IMR-90 (cell line): ENCODE data around the gene OSBPL3.

Source experiments
- CEBPB ChIP-seq: IDR thresholded peaks from 2 replicates; pipeline ENCODE4 v1.6.1; 2012; ENCODE audit warnings: low read depth, low read length, improper control_type of control experiment
- POLR2A ChIP-seq: IDR thresholded peaks from 2 replicates; pipeline ENCODE4 v1.6.1; 2012; ENCODE audit warnings: mild to moderate bottlenecking, low read depth, low read length
- RAD21 ChIP-seq: IDR thresholded peaks from 2 replicates; pipeline ENCODE4 v1.6.1; 2012; ENCODE audit warnings: low read length, improper control_type of control experiment
- RCOR1 ChIP-seq: IDR thresholded peaks from 2 replicates; pipeline ENCODE4 v1.6.1; 2012; ENCODE audit warnings: mild to moderate bottlenecking, low read length, improper control_type of control experiment; ENCODE audit not compliant: insufficient replicate concordance
- RFX5 ChIP-seq: IDR thresholded peaks from 2 replicates; pipeline ENCODE4 v1.8.0; 2012; ENCODE audit warnings: low read depth, mild to moderate bottlenecking, low read length, moderate library complexity
- SMC3 ChIP-seq: fragments of 150-350 bp; IDR thresholded peaks from 2 replicates; pipeline ENCODE4 v1.6.1; 2016; ENCODE audit warnings: low read depth, mild to moderate bottlenecking, antibody characterized with exemption, low read length, moderate library complexity
- TF ChIP-seq, protein P1 (sequence below): conservative IDR thresholded peaks from 2 replicates; pipeline ENCODE4 v1.5.1; 2012; ENCODE audit warnings: mild to moderate bottlenecking, low read depth, low read length, improper control_type of control experiment
- TF ChIP-seq, protein P2 (sequence below): fragments of 150-350 bp; IDR thresholded peaks from 2 replicates; pipeline ENCODE4 v1.6.1; 2017; ENCODE audit warnings: mild to moderate bottlenecking, antibody characterized with exemption, low read length, low read depth

GRCh38 chr7:24801883-24802282 lies 178.1 kb downstream of the OSBPL3 start:
- TF ChIP-seq, protein P1, sequence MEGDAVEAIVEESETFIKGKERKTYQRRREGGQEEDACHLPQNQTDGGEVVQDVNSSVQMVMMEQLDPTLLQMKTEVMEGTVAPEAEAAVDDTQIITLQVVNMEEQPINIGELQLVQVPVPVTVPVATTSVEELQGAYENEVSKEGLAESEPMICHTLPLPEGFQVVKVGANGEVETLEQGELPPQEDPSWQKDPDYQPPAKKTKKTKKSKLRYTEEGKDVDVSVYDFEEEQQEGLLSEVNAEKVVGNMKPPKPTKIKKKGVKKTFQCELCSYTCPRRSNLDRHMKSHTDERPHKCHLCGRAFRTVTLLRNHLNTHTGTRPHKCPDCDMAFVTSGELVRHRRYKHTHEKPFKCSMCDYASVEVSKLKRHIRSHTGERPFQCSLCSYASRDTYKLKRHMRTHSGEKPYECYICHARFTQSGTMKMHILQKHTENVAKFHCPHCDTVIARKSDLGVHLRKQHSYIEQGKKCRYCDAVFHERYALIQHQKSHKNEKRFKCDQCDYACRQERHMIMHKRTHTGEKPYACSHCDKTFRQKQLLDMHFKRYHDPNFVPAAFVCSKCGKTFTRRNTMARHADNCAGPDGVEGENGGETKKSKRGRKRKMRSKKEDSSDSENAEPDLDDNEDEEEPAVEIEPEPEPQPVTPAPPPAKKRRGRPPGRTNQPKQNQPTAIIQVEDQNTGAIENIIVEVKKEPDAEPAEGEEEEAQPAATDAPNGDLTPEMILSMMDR = no peak
- TF ChIP-seq RCOR1 = no peak
- TF ChIP-seq RAD21 = no peak
- TF ChIP-seq SMC3 = no peak
- TF ChIP-seq RFX5 = no peak
- TF ChIP-seq CEBPB = no peak
- TF ChIP-seq POLR2A = no peak
- TF ChIP-seq, protein P2, sequence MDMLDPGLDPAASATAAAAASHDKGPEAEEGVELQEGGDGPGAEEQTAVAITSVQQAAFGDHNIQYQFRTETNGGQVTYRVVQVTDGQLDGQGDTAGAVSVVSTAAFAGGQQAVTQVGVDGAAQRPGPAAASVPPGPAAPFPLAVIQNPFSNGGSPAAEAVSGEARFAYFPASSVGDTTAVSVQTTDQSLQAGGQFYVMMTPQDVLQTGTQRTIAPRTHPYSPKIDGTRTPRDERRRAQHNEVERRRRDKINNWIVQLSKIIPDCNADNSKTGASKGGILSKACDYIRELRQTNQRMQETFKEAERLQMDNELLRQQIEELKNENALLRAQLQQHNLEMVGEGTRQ = no peak
